ENCODE data around the gene KLHDC9.
A peak's percentile ranks its signal among the peaks of the same experiment; 100 is the strongest.
"Not testable (repeated sequence)": the region's sequence is repeated elsewhere in the genome, so short reads cannot be mapped to it uniquely, and the experiment has no call there.

Gene KLHDC9

DNA sequence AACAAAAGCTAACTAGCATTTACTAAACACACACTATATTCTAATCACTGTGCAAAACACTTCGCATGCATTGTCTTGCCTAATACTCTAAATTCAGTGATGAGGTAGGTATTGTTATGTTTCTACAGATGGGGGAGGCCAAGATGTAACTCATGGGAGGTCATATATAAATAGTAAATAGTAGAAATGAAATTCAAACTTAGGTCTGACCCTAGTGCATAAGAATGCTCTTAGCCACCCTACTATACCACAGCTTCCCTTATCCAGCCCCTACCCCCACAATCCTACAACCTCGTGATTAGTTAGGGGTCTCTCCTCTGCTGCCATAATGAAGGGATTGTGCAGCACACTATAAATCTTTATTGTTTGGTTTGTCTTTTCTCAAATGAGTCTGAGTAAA is 16.4 kb downstream of the KLHDC9 start:
- peak overlapping the region; percentile 5; the same call in 1 of the 2 replicates for H3K27ac ChIP-seq
- TF ChIP-seq, protein P1, sequence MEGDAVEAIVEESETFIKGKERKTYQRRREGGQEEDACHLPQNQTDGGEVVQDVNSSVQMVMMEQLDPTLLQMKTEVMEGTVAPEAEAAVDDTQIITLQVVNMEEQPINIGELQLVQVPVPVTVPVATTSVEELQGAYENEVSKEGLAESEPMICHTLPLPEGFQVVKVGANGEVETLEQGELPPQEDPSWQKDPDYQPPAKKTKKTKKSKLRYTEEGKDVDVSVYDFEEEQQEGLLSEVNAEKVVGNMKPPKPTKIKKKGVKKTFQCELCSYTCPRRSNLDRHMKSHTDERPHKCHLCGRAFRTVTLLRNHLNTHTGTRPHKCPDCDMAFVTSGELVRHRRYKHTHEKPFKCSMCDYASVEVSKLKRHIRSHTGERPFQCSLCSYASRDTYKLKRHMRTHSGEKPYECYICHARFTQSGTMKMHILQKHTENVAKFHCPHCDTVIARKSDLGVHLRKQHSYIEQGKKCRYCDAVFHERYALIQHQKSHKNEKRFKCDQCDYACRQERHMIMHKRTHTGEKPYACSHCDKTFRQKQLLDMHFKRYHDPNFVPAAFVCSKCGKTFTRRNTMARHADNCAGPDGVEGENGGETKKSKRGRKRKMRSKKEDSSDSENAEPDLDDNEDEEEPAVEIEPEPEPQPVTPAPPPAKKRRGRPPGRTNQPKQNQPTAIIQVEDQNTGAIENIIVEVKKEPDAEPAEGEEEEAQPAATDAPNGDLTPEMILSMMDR (IDR thresholded peaks at IDR 0.05): no peak
- no peak for TF ChIP-seq ZFX (IDR thresholded peaks at IDR 0.05; ENCODE audit: borderline replicate concordance)

DNA sequence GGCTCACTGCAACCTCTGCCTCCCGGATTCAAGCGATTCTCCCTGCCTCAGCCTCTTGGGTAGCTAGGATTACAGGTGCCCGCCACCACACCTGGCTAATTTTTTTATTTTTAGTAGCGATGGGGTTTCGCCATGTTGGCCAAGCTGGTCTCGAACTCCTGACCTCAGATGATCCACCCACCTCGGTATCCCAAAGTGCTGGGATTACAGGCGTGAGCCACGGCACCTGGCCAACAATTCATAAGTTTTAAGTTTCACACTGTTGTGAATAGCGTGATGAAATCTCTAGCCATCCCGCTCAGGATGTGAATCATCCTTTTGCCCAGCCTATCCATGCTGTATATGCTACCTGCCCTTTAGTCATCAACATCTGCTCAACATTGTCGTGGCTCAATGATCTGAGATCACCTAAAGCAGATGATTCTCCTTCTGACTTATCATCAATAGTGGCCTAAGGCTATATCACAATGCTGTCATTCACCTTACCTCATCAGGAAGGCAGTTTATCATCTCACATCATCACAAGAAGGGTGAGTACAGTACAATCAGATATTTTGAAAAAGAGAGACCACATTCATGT is 17.1 kb downstream of the KLHDC9 start:
- H3K27ac ChIP-seq: peak overlapping the region; percentile 5; the same call in 1 of the 2 replicates
- TF ChIP-seq ZFX (IDR thresholded peaks at IDR 0.05; ENCODE audit: borderline replicate concordance): no peak
- TF ChIP-seq, protein P1 (IDR thresholded peaks at IDR 0.05): no peak

DNA sequence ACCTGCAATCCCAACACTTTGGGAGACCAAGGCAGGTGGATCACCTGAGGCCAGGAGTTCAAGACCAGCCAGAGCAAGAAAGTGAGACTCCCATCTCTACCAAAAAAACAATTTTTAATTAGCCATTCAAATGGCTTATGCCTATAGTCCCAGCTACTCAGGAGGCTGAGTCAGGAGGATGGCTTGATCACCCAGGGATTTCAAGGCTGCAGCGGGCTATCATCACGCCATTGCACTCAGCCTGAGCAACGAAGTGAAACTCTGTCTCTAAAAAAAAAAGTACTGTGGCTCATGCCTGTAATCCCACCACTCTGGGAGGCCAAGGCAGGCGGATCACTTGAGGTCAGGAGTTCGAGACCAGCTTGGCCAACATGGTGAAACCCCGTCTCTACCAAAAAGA is 17.8 kb downstream of the KLHDC9 start:
- not testable (repeated sequence) for H3K27ac ChIP-seq

DNA sequence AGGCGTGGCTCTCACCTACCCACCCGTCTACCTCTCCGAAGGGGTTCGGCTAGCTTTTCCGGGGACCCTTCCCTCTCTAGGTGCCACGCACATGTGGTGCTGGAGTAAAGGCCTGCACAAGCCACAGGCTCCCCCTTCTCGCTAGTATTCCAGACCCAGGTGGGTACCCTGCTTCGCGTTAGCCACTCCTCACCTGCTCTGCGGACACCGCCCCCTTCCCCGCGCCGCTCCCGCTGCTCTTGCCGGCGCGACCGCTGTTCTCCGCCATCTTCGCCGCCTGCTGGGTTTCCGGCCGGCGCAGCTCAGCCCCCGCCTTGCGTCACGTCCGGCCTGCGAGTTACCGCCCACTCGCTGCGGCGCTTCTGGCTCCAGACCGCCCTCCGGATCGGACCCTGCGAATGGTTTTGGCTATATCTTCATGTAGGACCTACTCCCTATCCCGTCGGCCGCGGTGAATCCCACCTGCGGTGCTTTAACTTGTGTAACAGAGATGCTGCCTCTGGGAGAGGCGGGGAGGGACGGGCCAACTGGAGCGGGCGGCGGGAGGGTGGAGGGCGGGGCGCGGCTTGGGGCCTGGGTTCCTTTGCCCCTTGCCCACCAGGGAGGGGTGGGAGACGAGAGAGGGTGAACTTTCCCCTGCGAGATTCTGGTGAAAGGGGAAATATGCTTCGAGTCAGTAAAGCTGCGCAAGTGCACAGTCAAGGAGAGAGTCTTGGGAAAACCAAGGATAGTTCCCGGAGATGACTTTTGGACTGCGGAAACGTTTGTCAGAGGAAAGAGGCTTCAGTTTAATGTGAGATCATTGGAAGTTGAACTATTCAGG is 19.8 kb downstream of the KLHDC9 start, which contains the start of the genes NIT1 and PFDN2:
NIT1 (plus strand) TSS at position 347 of the 823 bp plus-strand sequence; CDS start at position 419, 72 bp downstream.
PFDN2 (minus strand) TSS at position 279 of the 823 bp plus-strand sequence; CDS start at position 268, 11 bp downstream.
- peak within 1 kb of the TSS; percentile 96 for H3K27ac ChIP-seq
- TF ChIP-seq, protein P1 (IDR thresholded peaks at IDR 0.05): no peak
- TF ChIP-seq ZFX (IDR thresholded peaks at IDR 0.05; ENCODE audit: borderline replicate concordance): no peak

DNA sequence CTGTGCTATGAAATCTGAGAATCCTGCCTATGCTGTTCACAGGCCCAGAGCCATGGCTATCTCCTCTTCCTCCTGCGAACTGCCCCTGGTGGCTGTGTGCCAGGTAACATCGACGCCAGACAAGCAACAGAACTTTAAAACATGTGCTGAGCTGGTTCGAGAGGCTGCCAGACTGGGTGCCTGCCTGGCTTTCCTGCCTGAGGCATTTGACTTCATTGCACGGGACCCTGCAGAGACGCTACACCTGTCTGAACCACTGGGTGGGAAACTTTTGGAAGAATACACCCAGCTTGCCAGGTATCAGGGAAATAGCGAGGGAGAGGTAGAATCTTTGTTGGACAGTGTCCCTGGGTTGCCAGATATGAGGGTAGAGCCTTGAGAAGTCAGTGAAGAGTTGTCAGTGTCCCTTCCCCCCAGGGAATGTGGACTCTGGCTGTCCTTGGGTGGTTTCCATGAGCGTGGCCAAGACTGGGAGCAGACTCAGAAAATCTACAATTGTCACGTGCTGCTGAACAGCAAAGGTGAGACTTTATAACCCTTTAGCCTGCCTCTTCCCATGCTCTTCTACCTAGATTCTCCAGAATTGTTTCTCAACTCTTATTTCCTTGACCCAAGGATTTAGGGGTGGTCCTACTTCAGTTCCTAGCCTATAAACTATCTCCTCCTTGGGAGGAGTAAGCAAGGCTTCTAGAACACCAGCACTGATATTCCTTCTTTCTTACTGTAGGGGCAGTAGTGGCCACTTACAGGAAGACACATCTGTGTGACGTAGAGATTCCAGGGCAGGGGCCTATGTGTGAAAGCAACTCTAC is 21.1 kb downstream of the KLHDC9 start:
- TF ChIP-seq, protein P1 (IDR thresholded peaks at IDR 0.05): peak; percentile 72
- no peak for TF ChIP-seq ZFX (IDR thresholded peaks at IDR 0.05; ENCODE audit: borderline replicate concordance)
- H3K27ac ChIP-seq: peak overlapping the region; percentile 96

- TF ChIP-seq, protein P1 (IDR thresholded peaks at IDR 0.05): no peak
- TF ChIP-seq ZFX (IDR thresholded peaks at IDR 0.05; ENCODE audit: borderline replicate concordance): no peak
- no peak overlapping the region; the same call in 1 of the 2 replicates for H3K27ac ChIP-seq
These were observed 23.0 kb downstream of the KLHDC9 start for GRCh38 chr1:161121042-161121650.

GRCh38 chr1:161121834-161122233 is 23.7 kb downstream of the KLHDC9 start:
- H3K27ac ChIP-seq: no peak overlapping the region
- no peak for TF ChIP-seq ZFX (IDR thresholded peaks at IDR 0.05; ENCODE audit: borderline replicate concordance)
- TF ChIP-seq, protein P1 (IDR thresholded peaks at IDR 0.05): no peak
